ENCODE measurements around the gene CD82.

DNA sequence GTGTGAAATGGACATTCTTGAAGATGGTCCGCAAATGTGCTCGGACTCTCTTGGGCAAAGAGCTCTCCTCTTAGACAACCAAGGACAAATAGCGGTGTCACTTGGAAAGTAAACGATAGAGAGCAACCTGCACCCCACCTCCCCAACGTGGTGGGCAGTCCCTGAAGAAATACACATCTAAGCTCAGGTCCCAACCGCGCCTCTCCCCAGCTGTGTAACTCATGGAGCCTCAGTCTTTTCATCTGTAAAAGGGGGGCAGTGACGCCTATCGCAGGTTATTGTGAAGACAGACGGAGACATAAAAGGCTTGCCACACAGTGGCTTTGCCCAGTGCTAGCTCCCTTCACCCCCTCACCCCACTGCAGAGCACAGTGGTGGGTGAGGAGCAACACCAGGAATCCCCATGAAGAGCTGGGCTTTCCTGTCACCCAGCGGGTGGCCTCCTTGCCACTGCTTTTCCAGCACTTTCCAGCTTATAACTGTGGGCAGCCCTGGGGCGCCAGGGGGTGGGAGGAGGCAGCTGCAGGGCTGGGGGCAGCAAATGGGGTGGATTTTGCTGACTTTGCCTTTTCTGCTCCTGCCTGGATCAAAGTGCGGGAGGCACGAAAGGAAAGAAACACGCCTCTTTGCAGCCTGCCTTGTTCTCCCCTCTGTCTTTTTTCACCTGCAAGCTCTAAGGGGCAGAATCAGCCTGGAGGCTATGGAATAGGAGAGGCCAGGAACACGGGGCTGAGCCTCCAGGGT is 87.6 kb downstream of the CD82 start:
- TF ChIP-seq NRF1 (IDR thresholded peaks at IDR 0.05; ENCODE audit: low read depth, low read length): no peak
- no peak for TF ChIP-seq POLR2AphosphoS5 (IDR thresholded peaks at IDR 0.05; ENCODE audit: low read depth, low read length)
- TF ChIP-seq, protein P1, sequence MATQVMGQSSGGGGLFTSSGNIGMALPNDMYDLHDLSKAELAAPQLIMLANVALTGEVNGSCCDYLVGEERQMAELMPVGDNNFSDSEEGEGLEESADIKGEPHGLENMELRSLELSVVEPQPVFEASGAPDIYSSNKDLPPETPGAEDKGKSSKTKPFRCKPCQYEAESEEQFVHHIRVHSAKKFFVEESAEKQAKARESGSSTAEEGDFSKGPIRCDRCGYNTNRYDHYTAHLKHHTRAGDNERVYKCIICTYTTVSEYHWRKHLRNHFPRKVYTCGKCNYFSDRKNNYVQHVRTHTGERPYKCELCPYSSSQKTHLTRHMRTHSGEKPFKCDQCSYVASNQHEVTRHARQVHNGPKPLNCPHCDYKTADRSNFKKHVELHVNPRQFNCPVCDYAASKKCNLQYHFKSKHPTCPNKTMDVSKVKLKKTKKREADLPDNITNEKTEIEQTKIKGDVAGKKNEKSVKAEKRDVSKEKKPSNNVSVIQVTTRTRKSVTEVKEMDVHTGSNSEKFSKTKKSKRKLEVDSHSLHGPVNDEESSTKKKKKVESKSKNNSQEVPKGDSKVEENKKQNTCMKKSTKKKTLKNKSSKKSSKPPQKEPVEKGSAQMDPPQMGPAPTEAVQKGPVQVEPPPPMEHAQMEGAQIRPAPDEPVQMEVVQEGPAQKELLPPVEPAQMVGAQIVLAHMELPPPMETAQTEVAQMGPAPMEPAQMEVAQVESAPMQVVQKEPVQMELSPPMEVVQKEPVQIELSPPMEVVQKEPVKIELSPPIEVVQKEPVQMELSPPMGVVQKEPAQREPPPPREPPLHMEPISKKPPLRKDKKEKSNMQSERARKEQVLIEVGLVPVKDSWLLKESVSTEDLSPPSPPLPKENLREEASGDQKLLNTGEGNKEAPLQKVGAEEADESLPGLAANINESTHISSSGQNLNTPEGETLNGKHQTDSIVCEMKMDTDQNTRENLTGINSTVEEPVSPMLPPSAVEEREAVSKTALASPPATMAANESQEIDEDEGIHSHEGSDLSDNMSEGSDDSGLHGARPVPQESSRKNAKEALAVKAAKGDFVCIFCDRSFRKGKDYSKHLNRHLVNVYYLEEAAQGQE (IDR thresholded peaks at IDR 0.05; ENCODE audit: low read depth, low read length): no peak
- TF ChIP-seq, protein P2, sequence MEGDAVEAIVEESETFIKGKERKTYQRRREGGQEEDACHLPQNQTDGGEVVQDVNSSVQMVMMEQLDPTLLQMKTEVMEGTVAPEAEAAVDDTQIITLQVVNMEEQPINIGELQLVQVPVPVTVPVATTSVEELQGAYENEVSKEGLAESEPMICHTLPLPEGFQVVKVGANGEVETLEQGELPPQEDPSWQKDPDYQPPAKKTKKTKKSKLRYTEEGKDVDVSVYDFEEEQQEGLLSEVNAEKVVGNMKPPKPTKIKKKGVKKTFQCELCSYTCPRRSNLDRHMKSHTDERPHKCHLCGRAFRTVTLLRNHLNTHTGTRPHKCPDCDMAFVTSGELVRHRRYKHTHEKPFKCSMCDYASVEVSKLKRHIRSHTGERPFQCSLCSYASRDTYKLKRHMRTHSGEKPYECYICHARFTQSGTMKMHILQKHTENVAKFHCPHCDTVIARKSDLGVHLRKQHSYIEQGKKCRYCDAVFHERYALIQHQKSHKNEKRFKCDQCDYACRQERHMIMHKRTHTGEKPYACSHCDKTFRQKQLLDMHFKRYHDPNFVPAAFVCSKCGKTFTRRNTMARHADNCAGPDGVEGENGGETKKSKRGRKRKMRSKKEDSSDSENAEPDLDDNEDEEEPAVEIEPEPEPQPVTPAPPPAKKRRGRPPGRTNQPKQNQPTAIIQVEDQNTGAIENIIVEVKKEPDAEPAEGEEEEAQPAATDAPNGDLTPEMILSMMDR (IDR thresholded peaks at IDR 0.05): no peak
- TF ChIP-seq, protein P3, sequence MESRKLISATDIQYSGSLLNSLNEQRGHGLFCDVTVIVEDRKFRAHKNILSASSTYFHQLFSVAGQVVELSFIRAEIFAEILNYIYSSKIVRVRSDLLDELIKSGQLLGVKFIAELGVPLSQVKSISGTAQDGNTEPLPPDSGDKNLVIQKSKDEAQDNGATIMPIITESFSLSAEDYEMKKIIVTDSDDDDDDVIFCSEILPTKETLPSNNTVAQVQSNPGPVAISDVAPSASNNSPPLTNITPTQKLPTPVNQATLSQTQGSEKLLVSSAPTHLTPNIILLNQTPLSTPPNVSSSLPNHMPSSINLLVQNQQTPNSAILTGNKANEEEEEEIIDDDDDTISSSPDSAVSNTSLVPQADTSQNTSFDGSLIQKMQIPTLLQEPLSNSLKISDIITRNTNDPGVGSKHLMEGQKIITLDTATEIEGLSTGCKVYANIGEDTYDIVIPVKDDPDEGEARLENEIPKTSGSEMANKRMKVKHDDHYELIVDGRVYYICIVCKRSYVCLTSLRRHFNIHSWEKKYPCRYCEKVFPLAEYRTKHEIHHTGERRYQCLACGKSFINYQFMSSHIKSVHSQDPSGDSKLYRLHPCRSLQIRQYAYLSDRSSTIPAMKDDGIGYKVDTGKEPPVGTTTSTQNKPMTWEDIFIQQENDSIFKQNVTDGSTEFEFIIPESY (IDR thresholded peaks at IDR 0.05; ENCODE audit: borderline replicate concordance, low read depth): no peak
- TF ChIP-seq, protein P4, sequence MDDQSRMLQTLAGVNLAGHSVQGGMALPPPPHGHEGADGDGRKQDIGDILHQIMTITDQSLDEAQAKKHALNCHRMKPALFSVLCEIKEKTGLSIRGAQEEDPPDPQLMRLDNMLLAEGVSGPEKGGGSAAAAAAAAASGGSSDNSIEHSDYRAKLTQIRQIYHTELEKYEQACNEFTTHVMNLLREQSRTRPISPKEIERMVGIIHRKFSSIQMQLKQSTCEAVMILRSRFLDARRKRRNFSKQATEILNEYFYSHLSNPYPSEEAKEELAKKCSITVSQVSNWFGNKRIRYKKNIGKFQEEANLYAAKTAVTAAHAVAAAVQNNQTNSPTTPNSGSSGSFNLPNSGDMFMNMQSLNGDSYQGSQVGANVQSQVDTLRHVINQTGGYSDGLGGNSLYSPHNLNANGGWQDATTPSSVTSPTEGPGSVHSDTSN (IDR thresholded peaks at IDR 0.05): no peak
- no peak for TF ChIP-seq RCOR1 (IDR thresholded peaks at IDR 0.05; ENCODE audit: low read length)
- no peak for TF ChIP-seq SMC3 (IDR thresholded peaks at IDR 0.05; ENCODE audit: low read depth, low read length)
- TF ChIP-seq RXRA (IDR thresholded peaks at IDR 0.05; ENCODE audit: borderline replicate concordance, low read depth): no peak
- TF ChIP-seq NFIC (IDR thresholded peaks at IDR 0.05; ENCODE audit: borderline replicate concordance): no peak
- TF ChIP-seq EP300 (IDR thresholded peaks at IDR 0.05; ENCODE audit: borderline replicate concordance in 1 of 2, low read depth in 1 of 2, low read length in 1 of 2): no peak
- no peak for TF ChIP-seq YY1 (IDR thresholded peaks at IDR 0.05; ENCODE audit: low read depth)
- TF ChIP-seq EZH2phosphoT487 (IDR thresholded peaks at IDR 0.05; ENCODE audit: borderline replicate concordance, low read depth): no peak
